ENCODE results near the gene BIRC6. TPM values are rescaled to one million over a fixed set of nuclear protein-coding genes. Genes with fewer than 3 reads are reported as not detected.

Gene BIRC6
- total and polyA plus RNA-seq, 11 donors, result 11.0 to 68.0 (median 51.9) TPM

DNA sequence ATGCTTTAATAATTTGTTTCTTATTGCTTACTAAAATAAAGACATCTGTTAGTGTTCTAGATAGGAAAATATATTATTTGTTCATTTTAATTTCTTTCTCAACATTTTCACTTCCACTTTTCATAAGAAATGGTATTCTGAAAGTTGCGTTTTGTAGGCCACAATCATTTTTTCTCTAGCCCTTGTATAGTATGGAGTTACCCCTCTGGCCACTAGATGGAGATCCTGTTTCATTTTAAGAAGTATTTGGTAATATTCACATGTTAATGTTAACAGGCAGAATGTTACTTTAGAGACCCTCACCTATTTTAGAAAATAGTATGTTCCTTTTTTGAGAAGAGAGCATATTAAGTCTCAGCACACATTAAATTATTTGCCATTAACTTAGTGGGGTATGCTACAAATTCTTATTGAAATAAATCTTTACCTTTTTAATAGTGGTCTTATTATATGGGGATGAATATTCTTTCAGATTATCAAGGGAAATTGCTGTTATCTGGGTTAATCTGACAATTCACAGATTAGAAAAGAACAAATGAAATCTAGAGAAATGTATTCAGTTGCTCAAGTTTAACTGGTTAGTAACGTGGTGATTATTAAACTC lies 197.1 kb downstream of the BIRC6 start:
- WGBS, 4 donors, result 57 to 75% (median 62%) methylated on average over 2 of the region's 2 CpGs
- DNase-seq (no peak), ATAC-seq (peak in 3 of 4 donors; percentile 63 to 73 (median 64))
- no peaks in the 10 kb centered on the region for H3K9me3 ChIP-seq
- H3K36me3 ChIP-seq, result peaks cover 0 to 46% (median 28%) of the 10 kb centered on the region in 9 donors
- H3K27me3 ChIP-seq, result no peaks in the 10 kb centered on the region
- TF ChIP-seq, protein P1, sequence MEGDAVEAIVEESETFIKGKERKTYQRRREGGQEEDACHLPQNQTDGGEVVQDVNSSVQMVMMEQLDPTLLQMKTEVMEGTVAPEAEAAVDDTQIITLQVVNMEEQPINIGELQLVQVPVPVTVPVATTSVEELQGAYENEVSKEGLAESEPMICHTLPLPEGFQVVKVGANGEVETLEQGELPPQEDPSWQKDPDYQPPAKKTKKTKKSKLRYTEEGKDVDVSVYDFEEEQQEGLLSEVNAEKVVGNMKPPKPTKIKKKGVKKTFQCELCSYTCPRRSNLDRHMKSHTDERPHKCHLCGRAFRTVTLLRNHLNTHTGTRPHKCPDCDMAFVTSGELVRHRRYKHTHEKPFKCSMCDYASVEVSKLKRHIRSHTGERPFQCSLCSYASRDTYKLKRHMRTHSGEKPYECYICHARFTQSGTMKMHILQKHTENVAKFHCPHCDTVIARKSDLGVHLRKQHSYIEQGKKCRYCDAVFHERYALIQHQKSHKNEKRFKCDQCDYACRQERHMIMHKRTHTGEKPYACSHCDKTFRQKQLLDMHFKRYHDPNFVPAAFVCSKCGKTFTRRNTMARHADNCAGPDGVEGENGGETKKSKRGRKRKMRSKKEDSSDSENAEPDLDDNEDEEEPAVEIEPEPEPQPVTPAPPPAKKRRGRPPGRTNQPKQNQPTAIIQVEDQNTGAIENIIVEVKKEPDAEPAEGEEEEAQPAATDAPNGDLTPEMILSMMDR (IDR thresholded peaks at IDR 0.05), result peak; percentile 57 to 81 (median 72)
- no peak for TF ChIP-seq POLR2A (IDR thresholded peaks at IDR 0.05)
- H3K4me1 ChIP-seq, result peaks cover 0 to 5% (median 0%) of the 10 kb centered on the region in 12 donors
- intact Hi-C loops (cut with DNase I), result loop anchor here in 4 of 10 donors (10.0 kb wide), 6 partner anchors 211 to 1031 kb away; partner anchors contain the start of gene LTBP1 (in 1 of the 4)
- H3K27ac ChIP-seq, result no peak overlapping the region
- H3K4me3 ChIP-seq, result no peak overlapping the region

GRCh38 chr2:32558492-32558891 lies 201.7 kb downstream of the BIRC6 start:
- WGBS, 4 donors, result 71 to 87% (median 81%) methylated on average over 2 of the region's 2 CpGs
- ATAC-seq (no peak), DNase-seq (no peak)
- peaks cover 0 to 45% (median 31%) of the 10 kb centered on the region in 9 donors for H3K36me3 ChIP-seq
- no peak overlapping the region for H3K4me3 ChIP-seq
- H3K4me1 ChIP-seq, result peaks cover 0 to 10% (median 0%) of the 10 kb centered on the region in 12 donors
- peak overlapping the region in 1 of 12 donors; percentile 41 for H3K27ac ChIP-seq
- H3K27me3 ChIP-seq, result no peaks in the 10 kb centered on the region
- TF ChIP-seq POLR2A (IDR thresholded peaks at IDR 0.05), result no peak
- TF ChIP-seq, protein P1 (IDR thresholded peaks at IDR 0.05), result no peak
- intact Hi-C loops (cut with DNase I), result loop anchor here in 4 of 10 donors (10.0 kb wide), 6 partner anchors 206 to 1026 kb away; partner anchors contain the start of gene LTBP1 (in 1 of the 4)
- no peaks in the 10 kb centered on the region for H3K9me3 ChIP-seq

DNA sequence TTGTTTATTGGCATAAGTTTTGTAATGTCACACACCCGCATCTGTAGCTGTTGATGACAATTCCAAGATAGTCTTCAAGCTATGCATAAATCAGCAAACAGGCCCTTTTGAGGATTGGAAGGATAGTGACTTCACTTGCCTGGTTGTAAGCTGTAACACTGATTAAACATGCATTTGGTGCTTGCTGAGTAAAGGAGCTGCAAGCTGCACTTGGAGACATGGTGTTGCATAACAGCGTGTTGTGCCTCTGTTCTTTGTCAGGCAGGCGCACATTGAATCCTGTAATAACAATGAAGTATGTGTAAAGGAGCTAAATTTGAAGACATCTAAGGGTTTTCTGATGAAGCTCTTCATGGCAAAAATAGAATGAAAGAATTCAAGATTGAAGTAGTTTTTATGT lies 202.3 kb downstream of the BIRC6 start:
- intact Hi-C loops (cut with DNase I), result loop anchor here in 4 of 10 donors (10.0 kb wide), 6 partner anchors 206 to 1026 kb away; partner anchors contain the start of gene LTBP1 (in 1 of the 4)
- peak overlapping the region in 1 of 12 donors; percentile 41 for H3K27ac ChIP-seq

DNA sequence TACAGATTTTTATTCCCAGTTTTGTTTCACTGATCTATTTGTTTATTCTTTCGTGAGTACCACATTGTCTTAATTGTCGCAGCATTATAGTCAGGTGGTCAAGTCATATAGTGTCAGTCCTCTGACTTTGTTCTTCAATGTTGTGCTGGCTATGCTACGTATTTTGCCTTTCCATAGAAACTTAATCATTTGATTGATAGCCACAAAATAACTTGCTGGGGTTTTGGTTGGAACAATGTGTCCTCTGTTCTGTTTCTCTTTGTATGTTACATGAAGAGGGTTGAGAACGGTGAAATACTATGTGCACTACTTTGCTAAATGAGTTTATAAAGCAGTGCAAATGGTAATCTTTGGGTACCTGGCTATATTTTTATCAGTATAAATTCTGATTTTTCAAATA lies 206.1 kb downstream of the BIRC6 start:
- H3K27me3 ChIP-seq, result no peaks in the 10 kb centered on the region
- peaks cover 0 to 44% (median 32%) of the 10 kb centered on the region in 9 donors for H3K36me3 ChIP-seq
- H3K9me3 ChIP-seq, result peaks cover 0 to 21% (median 9%) of the 10 kb centered on the region in 12 donors
- 95 to 98% (median 95%) methylated on average over 4 of the region's 4 CpGs for WGBS, 4 donors
- H3K4me1 ChIP-seq, result peaks cover 0 to 10% (median 0%) of the 10 kb centered on the region in 12 donors
- intact Hi-C loops (cut with DNase I), result loop anchor here in 1 of 10 donors (10.0 kb wide), 1 partner anchor 812 kb away; no protein-coding TSS in a partner anchor
- H3K27ac ChIP-seq, result no peak overlapping the region
- no peak for DNase-seq
- no peak overlapping the region for H3K4me3 ChIP-seq
- TF ChIP-seq, protein P1 (IDR thresholded peaks at IDR 0.05), result no peak
- no peak for TF ChIP-seq POLR2A (IDR thresholded peaks at IDR 0.05)
- no peak for ATAC-seq

More for the DNA sequence above, 202.3 kb downstream of the BIRC6 start:
- H3K4me3 ChIP-seq, result no peak overlapping the region
- TF ChIP-seq, protein P1 (IDR thresholded peaks at IDR 0.05), result no peak
- TF ChIP-seq POLR2A (IDR thresholded peaks at IDR 0.05), result no peak
- H3K9me3 ChIP-seq, result no peaks in the 10 kb centered on the region
- ATAC-seq (peak in 3 of 4 donors; percentile 80 to 86 (median 83)), DNase-seq (peak in 2 of 5 donors; percentile 33)
- H3K27me3 ChIP-seq, result no peaks in the 10 kb centered on the region
- WGBS, 4 donors, result 45 to 56% (median 49%) methylated on average over 3 of the region's 3 CpGs
- peaks cover 0 to 46% (median 31%) of the 10 kb centered on the region in 9 donors for H3K36me3 ChIP-seq
- peaks cover 0 to 10% (median 0%) of the 10 kb centered on the region in 12 donors for H3K4me1 ChIP-seq

All from heart left ventricle (tissue), 16 donors.